Effector memory CD8-positive, alpha-beta T cell (primary cell): ENCODE results near the gene TNFRSF19.

Source experiments
- ATAC-seq: fragments of 150-1000 bp; cut with Tn5 transposase; replicated peaks from 2 replicates; pipeline ENCODE4 v1.10.0; 2021; ENCODE audit warnings: mild to moderate bottlenecking, moderate library complexity
- DNase-seq, 3 experiments: peaks; one replicate each; pipeline ENCODE4 v3.0.0; 2021
- H3K27ac Mint-ChIP-seq, 2 donors: one replicate each; pipeline ENCODE4 v1.8.0; 2022; ENCODE audit warnings: mild to moderate bottlenecking in 2 of 2, mixed read lengths in 2 of 2, moderate library complexity in 2 of 2
- H3K27me3 Mint-ChIP-seq, 2 donors: one replicate each; pipeline ENCODE4 v1.8.0; 2022; ENCODE audit warnings: mixed read lengths in 2 of 2
- H3K36me3 Mint-ChIP-seq: one replicate; pipeline ENCODE4 v1.8.0; 2022; ENCODE audit warnings: mild to moderate bottlenecking, moderate library complexity, mixed read lengths; ENCODE audit not compliant: insufficient read depth
- H3K4me1 Mint-ChIP-seq, 2 donors: one replicate each; pipeline ENCODE4 v1.8.0; 2022; ENCODE audit warnings: low read depth in 2 of 2, mixed read lengths in 2 of 2
- H3K4me3 Mint-ChIP-seq, 2 donors: one replicate each; pipeline ENCODE4 v1.8.0; 2022; ENCODE audit warnings: mild to moderate bottlenecking in 2 of 2, mixed read lengths in 2 of 2, moderate library complexity in 2 of 2
- H3K9me3 Mint-ChIP-seq, 2 donors: one replicate each; pipeline ENCODE4 v1.8.0; 2022; ENCODE audit warnings: mixed read lengths in 2 of 2

Gene TNFRSF19

DNA sequence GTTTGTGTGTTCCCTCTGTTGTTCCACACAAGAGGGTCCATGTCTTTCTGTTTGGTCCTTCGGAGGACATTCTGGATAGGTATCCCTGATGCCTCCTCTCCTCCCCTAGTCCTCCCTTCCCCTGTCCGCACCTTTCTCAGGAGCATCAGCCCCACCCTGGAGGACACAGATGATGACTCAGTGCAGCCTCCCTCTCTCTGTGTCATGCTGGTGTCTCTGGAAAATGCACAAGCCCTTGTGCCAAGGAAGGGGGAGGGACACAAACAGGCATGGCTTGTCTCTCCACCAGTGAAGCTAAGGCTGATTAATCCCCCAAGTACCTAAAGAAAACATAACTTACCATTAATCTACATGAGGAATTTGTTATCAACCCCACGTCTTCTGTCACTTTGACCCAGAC is 16.2 kb upstream of the TNFRSF19 start:
- no peak overlapping the region for H3K4me3 Mint-ChIP-seq

DNA sequence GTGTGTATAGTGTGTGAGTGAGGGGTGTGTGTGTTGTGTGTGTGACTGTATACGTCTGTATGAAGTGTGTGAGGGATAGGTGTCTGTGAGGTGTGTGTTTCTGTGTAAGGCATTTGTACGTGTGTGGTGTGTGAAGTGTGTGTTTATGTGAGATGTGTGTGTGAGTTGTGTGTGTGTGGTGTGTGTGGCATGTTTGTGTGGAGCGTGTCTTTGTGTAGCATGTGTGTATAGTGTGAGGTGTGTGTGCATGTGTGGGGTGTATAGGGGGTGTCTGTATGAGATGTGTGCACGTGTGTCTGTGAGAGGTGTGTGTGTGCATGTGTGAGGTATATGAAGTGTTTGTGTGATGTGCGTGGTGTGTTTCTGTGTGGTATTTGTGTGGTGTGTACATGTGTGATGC is 13.2 kb upstream of the TNFRSF19 start:
- ATAC-seq (no peak), DNase-seq (no peak)
- no peaks in the 10 kb centered on the region for H3K36me3 Mint-ChIP-seq
- H3K27ac Mint-ChIP-seq = no peak overlapping the region
- H3K9me3 Mint-ChIP-seq = no peaks in the 10 kb centered on the region
- H3K4me3 Mint-ChIP-seq = no peak overlapping the region
- H3K4me1 Mint-ChIP-seq = no peaks in the 10 kb centered on the region
- peaks cover 4 to 17% of the 10 kb centered on the region in 2 donors for H3K27me3 Mint-ChIP-seq

More for the DNA sequence above, 16.2 kb upstream of the TNFRSF19 start:
- no peaks in the 10 kb centered on the region for H3K4me1 Mint-ChIP-seq
- H3K36me3 Mint-ChIP-seq = no peaks in the 10 kb centered on the region
- H3K27me3 Mint-ChIP-seq = peaks cover 12 to 22% of the 10 kb centered on the region in 2 donors
- H3K27ac Mint-ChIP-seq = no peak overlapping the region
- no peak for DNase-seq
- no peak for ATAC-seq
- no peaks in the 10 kb centered on the region for H3K9me3 Mint-ChIP-seq

DNA sequence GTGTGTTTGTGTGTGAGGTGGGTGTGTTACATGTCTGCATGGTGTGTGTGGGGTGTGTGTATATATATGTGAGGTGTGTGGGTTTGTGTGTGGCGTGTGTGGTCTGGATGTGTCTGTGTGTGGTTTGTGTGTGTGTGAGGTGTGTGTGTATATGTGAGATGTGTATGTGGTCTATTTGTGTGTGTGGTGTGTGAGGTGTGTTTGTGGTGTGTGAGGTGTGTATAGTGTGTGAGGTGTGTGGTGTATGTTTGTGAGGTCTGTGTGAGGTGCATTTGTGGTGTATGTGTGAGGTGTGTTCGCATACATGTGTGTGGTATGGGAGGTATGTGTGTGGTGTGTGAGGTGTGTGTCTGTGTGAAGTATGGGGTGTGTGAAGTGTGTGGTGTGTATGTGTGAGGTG is 12.5 kb upstream of the TNFRSF19 start:
- Mint-ChIP-seq H3K27me3 (peaks cover 0 to 20% of the 10 kb centered on the region in 2 donors), H3K4me1 (no peaks in the 10 kb centered on the region), H3K36me3 (no peaks in the 10 kb centered on the region), H3K4me3 (no peak overlapping the region), H3K9me3 (no peaks in the 10 kb centered on the region), H3K27ac (no peak overlapping the region)
- no peak for DNase-seq
- ATAC-seq = no peak

DNA sequence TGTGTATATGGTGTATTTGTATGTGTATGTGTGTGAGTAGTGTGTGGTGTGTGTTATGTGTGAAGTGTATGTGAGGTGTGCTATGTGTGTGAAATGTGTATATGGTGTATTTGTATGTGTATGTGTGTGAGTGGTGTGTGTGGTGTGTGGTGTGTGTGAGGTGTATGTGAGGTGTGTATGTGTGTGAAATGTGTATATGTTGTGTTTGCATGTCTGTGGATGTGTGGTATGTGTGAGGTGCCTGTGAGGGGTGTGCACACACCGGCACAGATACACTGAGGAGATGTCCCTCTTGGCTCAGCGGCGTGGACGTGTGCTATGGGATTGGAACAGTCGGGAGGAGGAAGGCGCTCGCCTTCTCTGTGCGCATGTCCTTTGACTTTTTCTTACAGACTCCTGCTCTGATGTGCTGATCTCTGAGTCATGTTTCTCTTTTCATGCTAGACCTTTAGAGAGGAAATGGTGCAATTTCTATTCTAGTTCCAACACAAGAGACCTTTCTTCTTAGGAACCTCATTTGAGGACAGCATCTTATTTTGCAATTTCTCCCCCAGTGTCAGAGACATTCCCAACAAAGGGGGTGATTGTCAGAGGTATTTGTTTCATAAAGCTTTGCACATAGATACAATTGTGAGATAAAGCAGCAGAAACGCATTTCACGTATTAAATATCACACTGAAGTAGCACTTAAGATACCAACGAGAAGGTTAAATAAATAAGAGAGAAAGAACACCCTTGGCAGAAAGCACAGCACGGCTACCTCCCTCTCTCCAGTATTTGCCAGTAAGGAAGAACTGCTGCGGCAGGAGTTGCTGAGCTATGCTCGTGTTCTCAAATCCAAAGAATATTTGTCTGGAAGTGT is 11.3 kb upstream of the TNFRSF19 start:
- Mint-ChIP-seq H3K9me3 (no peaks in the 10 kb centered on the region), H3K4me3 (no peak overlapping the region), H3K36me3 (no peaks in the 10 kb centered on the region), H3K27me3 (peaks cover 4 to 27% of the 10 kb centered on the region in 2 donors), H3K4me1 (no peaks in the 10 kb centered on the region), H3K27ac (no peak overlapping the region)
- ATAC-seq (no peak), DNase-seq (no peak)

GRCh38 chr13:23560571-23561089 is 9.6 kb upstream of the TNFRSF19 start:
- H3K9me3 Mint-ChIP-seq = no peaks in the 10 kb centered on the region
- H3K36me3 Mint-ChIP-seq = no peaks in the 10 kb centered on the region

GRCh38 chr13:23561261-23561660 is 9.0 kb upstream of the TNFRSF19 start:
- no peak for ATAC-seq
- Mint-ChIP-seq H3K27ac (no peak overlapping the region), H3K27me3 (peaks cover 22 to 28% of the 10 kb centered on the region in 2 donors), H3K9me3 (no peaks in the 10 kb centered on the region), H3K4me3 (no peak overlapping the region), H3K4me1 (no peaks in the 10 kb centered on the region), H3K36me3 (no peaks in the 10 kb centered on the region)
- DNase-seq = no peak

More at GRCh38 chr13:23560571-23561089, 9.6 kb upstream of the TNFRSF19 start:
- H3K27me3 Mint-ChIP-seq = peaks cover 16 to 25% of the 10 kb centered on the region in 2 donors
- DNase-seq (no peak), ATAC-seq (no peak)
- H3K4me1 Mint-ChIP-seq = no peaks in the 10 kb centered on the region
- H3K4me3 Mint-ChIP-seq = no peak overlapping the region
- no peak overlapping the region for H3K27ac Mint-ChIP-seq

DNA sequence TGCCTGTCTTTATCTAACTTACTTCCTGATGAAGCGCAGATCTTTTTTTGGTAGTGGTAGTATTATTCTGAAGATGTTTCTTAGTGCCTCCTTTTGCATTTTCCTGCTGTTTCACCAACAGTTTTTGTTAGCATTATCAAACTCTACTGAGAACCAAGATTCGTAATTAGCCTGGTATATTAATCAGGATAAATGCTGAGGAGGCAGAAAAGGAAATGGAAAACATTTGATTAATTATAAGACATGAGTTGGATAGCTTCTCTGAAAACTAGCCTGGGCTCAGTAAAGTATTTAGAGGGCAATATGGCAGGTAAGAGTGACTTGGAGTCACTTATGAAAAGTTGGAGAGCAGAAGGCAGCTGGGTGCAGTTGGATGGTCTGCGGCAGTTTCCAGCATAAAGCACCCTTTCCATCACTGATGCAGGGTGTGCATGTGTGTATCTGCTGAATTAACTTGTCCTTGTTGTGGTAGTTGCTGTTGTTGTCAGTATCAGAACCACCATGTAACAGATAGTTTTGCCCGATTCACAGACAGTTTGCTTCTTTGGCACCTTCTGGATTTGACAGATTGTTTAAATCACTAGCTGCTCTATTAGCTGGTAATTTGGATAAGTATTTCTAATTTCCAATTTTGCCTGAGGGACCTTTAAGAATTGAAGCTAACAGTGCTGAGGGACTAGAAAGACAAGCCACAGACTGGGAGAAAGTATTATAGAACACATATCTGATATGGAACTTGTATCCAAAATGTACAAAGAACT is 6.9 kb upstream of the TNFRSF19 start:
- Mint-ChIP-seq H3K4me3 (no peak overlapping the region), H3K9me3 (no peaks in the 10 kb centered on the region), H3K4me1 (no peaks in the 10 kb centered on the region), H3K27ac (no peak overlapping the region), H3K27me3 (peaks cover 36 to 40% of the 10 kb centered on the region in 2 donors), H3K36me3 (no peaks in the 10 kb centered on the region)
- DNase-seq = no peak
- no peak for ATAC-seq

DNA sequence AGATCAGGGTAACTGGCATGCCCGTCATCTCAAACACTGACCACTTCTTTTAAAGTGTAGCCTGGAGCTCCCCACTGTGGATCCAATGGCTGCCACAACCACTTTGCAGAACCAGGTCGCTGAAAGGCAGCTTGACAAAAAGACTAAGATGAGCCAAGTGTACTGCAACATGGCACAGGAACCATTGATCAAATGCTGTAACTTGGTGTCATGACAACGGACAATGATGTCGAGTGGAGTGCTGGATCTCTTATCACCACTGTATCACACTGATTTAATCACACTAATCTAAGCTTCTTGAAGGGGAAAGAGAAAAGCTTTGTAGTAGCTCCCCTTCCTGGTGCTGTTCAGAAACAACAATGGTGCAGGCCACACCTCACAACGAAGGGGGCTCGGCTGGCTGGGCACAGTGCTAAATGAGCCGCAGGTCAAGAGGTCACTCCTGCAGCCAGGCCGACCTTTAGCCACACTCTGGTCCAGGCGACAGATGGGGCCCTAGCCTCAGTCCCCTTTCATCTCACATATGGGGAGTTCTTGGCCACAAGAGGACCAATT is 2.2 kb upstream of the TNFRSF19 start:
- Mint-ChIP-seq H3K27me3 (peaks cover 52 to 71% of the 10 kb centered on the region in 2 donors), H3K4me1 (no peaks in the 10 kb centered on the region), H3K4me3 (no peak overlapping the region), H3K9me3 (no peaks in the 10 kb centered on the region), H3K36me3 (no peaks in the 10 kb centered on the region), H3K27ac (no peak overlapping the region)
- DNase-seq = no peak
- ATAC-seq = no peak

- Mint-ChIP-seq H3K36me3 (no peaks in the 10 kb centered on the region), H3K27ac (no peak overlapping the region), H3K4me1 (no peaks in the 10 kb centered on the region), H3K4me3 (no peak overlapping the region), H3K9me3 (no peaks in the 10 kb centered on the region), H3K27me3 (peaks cover 46 to 73% of the 10 kb centered on the region in 2 donors)
- ATAC-seq = no peak
- no peak for DNase-seq
Measured at GRCh38 chr13:23570921-23571315, 706 bp downstream of the TNFRSF19 start.

GRCh38 chr13:23571431-23571830 is 1.2 kb downstream of the TNFRSF19 start:
- Mint-ChIP-seq H3K36me3 (no peaks in the 10 kb centered on the region), H3K4me1 (no peaks in the 10 kb centered on the region), H3K4me3 (no peak overlapping the region), H3K27ac (no peak overlapping the region), H3K27me3 (peaks cover 43 to 73% of the 10 kb centered on the region in 2 donors), H3K9me3 (no peaks in the 10 kb centered on the region)
- ATAC-seq = no peak
- no peak for DNase-seq

- no peak for ATAC-seq
- Mint-ChIP-seq H3K27ac (no peak overlapping the region), H3K36me3 (no peaks in the 10 kb centered on the region), H3K9me3 (peaks cover 0 to 7% of the 10 kb centered on the region in 2 donors), H3K4me3 (no peak overlapping the region), H3K27me3 (peaks cover 46 to 75% of the 10 kb centered on the region in 2 donors), H3K4me1 (peaks cover under 1 to 2% of the 10 kb centered on the region in 2 donors)
- no peak for DNase-seq
Measured at GRCh38 chr13:23572836-23573235, 2.6 kb downstream of the TNFRSF19 start.

- DNase-seq (no peak), ATAC-seq (no peak)
- H3K4me1 Mint-ChIP-seq = peaks cover 2 to 4% of the 10 kb centered on the region in 2 donors
- H3K36me3 Mint-ChIP-seq = no peaks in the 10 kb centered on the region
- no peak overlapping the region for H3K4me3 Mint-ChIP-seq
- H3K27me3 Mint-ChIP-seq = peaks cover 50 to 74% of the 10 kb centered on the region in 2 donors
- peaks cover 0 to 7% of the 10 kb centered on the region in 2 donors for H3K9me3 Mint-ChIP-seq
- H3K27ac Mint-ChIP-seq = no peak overlapping the region
Measured at GRCh38 chr13:23574421-23575145, 4.4 kb downstream of the TNFRSF19 start.

GRCh38 chr13:23575632-23576031 is 5.4 kb downstream of the TNFRSF19 start:
- ATAC-seq = no peak
- Mint-ChIP-seq H3K4me1 (peaks cover 7 to 12% of the 10 kb centered on the region in 2 donors), H3K9me3 (peaks cover 0 to 7% of the 10 kb centered on the region in 2 donors), H3K36me3 (no peaks in the 10 kb centered on the region), H3K4me3 (no peak overlapping the region), H3K27ac (no peak overlapping the region), H3K27me3 (peaks cover 49 to 74% of the 10 kb centered on the region in 2 donors)
- no peak for DNase-seq
